Breast epithelium (tissue), 4 donors: ENCODE data around the gene VPS35L. TPM values are rescaled to one million over a fixed set of nuclear protein-coding genes. Genes with fewer than 3 reads are reported as not detected.

ENCODE experiments used
- DNase-seq, 2 donors: peaks; one replicate each; pipeline ENCODE4 v3.0.0-alpha.2; 2019; ENCODE audit warnings: low spot score in 2 of 2
- H3K27ac ChIP-seq, 2 donors: fragments of 200-600 bp; sonication (generic) in 1 of 2; one replicate each; pipeline ENCODE4 v1.5.1; 2016 to 2019; ENCODE audit warnings: mild to moderate bottlenecking in 1 of 2
- H3K27me3 ChIP-seq, 2 donors: fragments of 200-600 bp; sonication (generic) in 1 of 2; one replicate each; pipeline versions ENCODE4 v1.5.1 to v1.6.0; 2017 to 2019; ENCODE audit warnings: control low read depth in 1 of 2, mild to moderate bottlenecking in 1 of 2
- H3K36me3 ChIP-seq: fragments of 200-600 bp; one replicate; pipeline ENCODE4 v1.5.1; 2019
- H3K4me1 ChIP-seq, 2 donors: fragments of 200-600 bp; sonication (generic); one replicate each; pipeline ENCODE4 v1.5.1; 2016 to 2019; ENCODE audit warnings: control low read depth in 1 of 2
- H3K4me3 ChIP-seq, 3 donors: fragments of 200-600 bp; sonication (generic); 1 replicate in 2 of 3; 2 replicates in 1 of 3; pipeline ENCODE4 v1.5.1; 2016 to 2019; ENCODE audit warnings: mild to moderate bottlenecking in 3 of 3, moderate library complexity in 2 of 3
- H3K9me3 ChIP-seq, 2 donors: fragments of 200-600 bp; sonication (generic) in 1 of 2; one replicate each; pipeline ENCODE4 v1.5.1; 2016 to 2019; ENCODE audit warnings: control low read depth in 1 of 2
- POLR2A ChIP-seq: fragments of 450-650 bp; IDR thresholded peaks from one replicate; pipeline ENCODE4 v1.6.1; 2016; ENCODE audit warnings: antibody characterized with exemption, mild to moderate bottlenecking, moderate library complexity
- POLR2AphosphoS5 ChIP-seq, 3 donors: sonication (generic); formaldehyde crosslinking; IDR thresholded peaks; one replicate each; pipeline ENCODE4 v1.6.1; 2017; ENCODE audit warnings: antibody characterized with exemption in 3 of 3
- intact Hi-C: fragments of 100-400 bp; cut with DNase I; formaldehyde crosslinking; loops from one replicate; pipeline ENCODE4 v1.15.1; 2023; ENCODE audit warnings: low total_unique reads
- total RNA-seq, 3 donors: library from RNA; depleted of rRNA; stranded (reverse); fragments of >200 nt; gene quantifications; one replicate each; pipeline ENCODE4 v1.1.0, GENCODE V29; 2016
- TF ChIP-seq, protein P1 (sequence below), 3 donors: fragments of 450-650 bp; IDR thresholded peaks; one replicate each; pipeline ENCODE4 v1.5.1; 2016 to 2017; ENCODE audit warnings: antibody characterized with exemption in 3 of 3, mild to moderate bottlenecking in 3 of 3, moderate library complexity in 3 of 3

The VPS35L gene
- total RNA-seq, 3 donors from 2014 or later = 36.4 to 43.3 (median 40.5) TPM

DNA sequence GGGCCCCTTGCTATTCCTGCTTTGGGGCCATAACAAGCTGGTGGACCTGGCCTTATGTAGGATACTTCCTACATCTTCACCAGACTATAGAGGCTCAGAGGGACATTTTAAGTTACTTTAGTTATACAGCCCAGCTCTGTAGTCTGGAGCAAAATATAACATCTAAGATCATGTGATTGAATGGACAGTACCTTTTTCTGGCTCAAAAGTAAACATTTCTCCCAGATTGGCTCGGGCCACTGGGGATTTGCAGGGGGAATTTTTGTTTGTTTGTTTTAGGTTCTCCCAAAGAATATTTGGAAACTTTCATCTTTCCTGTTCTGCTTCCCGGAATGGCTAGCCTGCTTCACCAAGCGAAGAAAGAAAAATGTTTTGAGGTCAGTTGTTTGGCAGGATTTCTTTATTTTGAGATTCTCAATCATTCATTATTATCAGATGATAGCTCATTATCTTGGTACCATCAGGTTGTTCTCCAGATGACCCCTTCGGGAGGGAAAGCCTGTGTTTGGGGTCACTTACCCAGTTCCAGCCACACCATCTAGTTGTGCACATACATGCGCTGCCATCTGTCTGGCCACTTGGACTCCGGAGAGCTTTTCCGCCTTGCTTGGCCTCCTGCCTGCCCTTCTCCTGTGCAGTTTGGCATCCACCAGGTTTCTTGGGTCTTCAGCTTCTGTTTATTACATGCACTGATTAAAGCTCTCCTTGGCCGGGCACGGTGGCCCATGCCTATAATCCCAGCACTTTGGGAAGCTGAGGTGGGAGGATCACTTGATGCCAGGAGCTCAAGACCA lies 179.8 kb downstream of the VPS35L start:
- Histone ChIP-seq H3K36me3 (no peaks in the 10 kb centered on the region), H3K9me3 (no peaks in the 10 kb centered on the region), H3K27me3 (no peaks in the 10 kb centered on the region), H3K27ac (no peak overlapping the region), H3K4me1 (no peaks in the 10 kb centered on the region), H3K4me3 (no peak overlapping the region)
- TF ChIP-seq POLR2A = no peak
- no peak for TF ChIP-seq POLR2AphosphoS5 (IDR thresholded peaks at IDR 0.05)
- TF ChIP-seq, protein P1, sequence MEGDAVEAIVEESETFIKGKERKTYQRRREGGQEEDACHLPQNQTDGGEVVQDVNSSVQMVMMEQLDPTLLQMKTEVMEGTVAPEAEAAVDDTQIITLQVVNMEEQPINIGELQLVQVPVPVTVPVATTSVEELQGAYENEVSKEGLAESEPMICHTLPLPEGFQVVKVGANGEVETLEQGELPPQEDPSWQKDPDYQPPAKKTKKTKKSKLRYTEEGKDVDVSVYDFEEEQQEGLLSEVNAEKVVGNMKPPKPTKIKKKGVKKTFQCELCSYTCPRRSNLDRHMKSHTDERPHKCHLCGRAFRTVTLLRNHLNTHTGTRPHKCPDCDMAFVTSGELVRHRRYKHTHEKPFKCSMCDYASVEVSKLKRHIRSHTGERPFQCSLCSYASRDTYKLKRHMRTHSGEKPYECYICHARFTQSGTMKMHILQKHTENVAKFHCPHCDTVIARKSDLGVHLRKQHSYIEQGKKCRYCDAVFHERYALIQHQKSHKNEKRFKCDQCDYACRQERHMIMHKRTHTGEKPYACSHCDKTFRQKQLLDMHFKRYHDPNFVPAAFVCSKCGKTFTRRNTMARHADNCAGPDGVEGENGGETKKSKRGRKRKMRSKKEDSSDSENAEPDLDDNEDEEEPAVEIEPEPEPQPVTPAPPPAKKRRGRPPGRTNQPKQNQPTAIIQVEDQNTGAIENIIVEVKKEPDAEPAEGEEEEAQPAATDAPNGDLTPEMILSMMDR (IDR thresholded peaks at IDR 0.05) = no peak
- intact Hi-C loops = no loop called here
- DNase-seq = no peak

DNA sequence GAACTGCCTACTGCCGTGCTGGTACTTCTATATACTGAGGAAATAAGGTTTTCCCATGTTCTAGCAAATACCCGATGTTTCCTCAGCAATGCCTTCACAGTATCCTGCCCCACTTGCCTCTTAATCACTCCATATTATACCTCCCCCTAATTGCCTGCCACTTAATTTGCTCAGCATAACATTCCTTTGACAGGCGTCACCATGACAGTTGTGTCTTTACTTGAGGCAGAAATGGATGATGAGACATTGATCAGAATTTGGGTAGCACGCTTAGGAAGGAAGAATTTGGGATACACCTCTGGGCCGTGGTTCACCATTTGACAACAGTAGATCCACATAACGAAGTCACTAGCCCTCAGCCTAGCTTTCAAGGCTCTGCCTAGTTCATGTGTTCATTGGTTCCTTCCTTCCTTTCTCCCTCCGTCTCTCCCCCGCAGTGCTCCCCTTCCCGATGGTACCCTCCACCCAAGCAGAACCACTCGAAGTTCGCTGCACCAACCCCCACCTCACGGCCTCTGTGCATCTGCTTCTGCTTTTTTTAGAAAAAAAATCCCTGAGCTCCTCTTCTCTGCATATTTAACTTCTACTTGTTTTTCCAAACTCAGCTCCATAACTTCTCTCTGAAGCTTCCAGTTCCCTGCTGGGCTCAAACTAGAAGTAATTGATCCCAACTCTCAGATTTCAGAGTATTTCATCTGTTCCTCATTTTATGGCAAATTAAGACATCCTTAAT lies 182.0 kb downstream of the VPS35L start:
- DNase-seq = no peak
- Histone ChIP-seq H3K27ac (no peak overlapping the region), H3K4me3 (no peak overlapping the region), H3K27me3 (no peaks in the 10 kb centered on the region), H3K36me3 (no peaks in the 10 kb centered on the region), H3K9me3 (no peaks in the 10 kb centered on the region), H3K4me1 (no peaks in the 10 kb centered on the region)
- intact Hi-C loops = no loop called here
- TF ChIP-seq, protein P1 (IDR thresholded peaks at IDR 0.05) = no peak
- no peak for TF ChIP-seq POLR2A
- TF ChIP-seq POLR2AphosphoS5 (IDR thresholded peaks at IDR 0.05) = no peak

DNA sequence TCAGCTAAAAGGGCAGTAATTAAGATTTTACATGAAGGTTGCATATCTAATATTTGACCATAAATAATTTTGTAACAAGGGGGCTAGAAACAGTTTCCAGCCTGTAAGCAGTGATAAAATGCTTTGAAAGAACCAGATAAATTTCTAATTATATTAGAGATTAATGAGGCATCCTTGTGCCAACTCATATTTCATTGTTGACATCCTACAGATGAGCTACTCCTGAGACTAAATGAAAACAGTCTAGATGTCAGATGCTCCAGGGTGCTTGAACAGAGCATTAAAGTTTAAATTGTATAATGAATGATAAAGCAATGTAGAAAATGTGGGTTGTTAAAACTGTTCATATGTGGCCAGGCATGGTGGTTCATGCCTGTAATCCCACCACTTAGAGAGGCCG lies 185.9 kb downstream of the VPS35L start:
- no peak overlapping the region for H3K4me3 ChIP-seq
- intact Hi-C loops = no loop called here
- no peaks in the 10 kb centered on the region for H3K36me3 ChIP-seq
- H3K4me1 ChIP-seq = no peaks in the 10 kb centered on the region
- H3K9me3 ChIP-seq = no peaks in the 10 kb centered on the region
- no peak overlapping the region for H3K27ac ChIP-seq
- DNase-seq = no peak
- H3K27me3 ChIP-seq = no peaks in the 10 kb centered on the region
- TF ChIP-seq POLR2A = no peak
- TF ChIP-seq POLR2AphosphoS5 (IDR thresholded peaks at IDR 0.05) = no peak
- TF ChIP-seq, protein P1 (IDR thresholded peaks at IDR 0.05) = no peak

DNA sequence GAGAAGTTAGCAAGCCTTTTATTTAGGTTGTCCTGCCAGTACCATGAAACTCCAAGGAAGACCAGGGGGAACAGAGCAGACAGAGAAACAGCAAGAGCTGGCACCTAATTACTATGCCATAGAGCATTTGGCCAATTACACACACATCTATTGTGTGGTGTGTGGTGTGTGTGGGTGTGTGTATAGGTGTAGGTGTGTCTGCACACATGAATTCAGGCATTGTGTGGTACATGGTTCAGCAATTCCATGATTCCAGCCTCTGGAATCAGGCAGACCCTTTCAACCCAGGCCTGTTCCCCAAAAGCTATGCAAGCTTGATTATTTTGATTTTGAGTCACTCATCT lies 188.3 kb downstream of the VPS35L start:
- H3K4me3 ChIP-seq = no peak overlapping the region
- H3K9me3 ChIP-seq = no peaks in the 10 kb centered on the region
- TF ChIP-seq, protein P1 (IDR thresholded peaks at IDR 0.05) = no peak
- no peak for TF ChIP-seq POLR2AphosphoS5 (IDR thresholded peaks at IDR 0.05)
- no peak for TF ChIP-seq POLR2A
- DNase-seq = no peak
- H3K36me3 ChIP-seq = no peaks in the 10 kb centered on the region
- intact Hi-C loops = no loop called here
- no peaks in the 10 kb centered on the region for H3K27me3 ChIP-seq
- H3K4me1 ChIP-seq = no peaks in the 10 kb centered on the region
- no peak overlapping the region for H3K27ac ChIP-seq

DNA sequence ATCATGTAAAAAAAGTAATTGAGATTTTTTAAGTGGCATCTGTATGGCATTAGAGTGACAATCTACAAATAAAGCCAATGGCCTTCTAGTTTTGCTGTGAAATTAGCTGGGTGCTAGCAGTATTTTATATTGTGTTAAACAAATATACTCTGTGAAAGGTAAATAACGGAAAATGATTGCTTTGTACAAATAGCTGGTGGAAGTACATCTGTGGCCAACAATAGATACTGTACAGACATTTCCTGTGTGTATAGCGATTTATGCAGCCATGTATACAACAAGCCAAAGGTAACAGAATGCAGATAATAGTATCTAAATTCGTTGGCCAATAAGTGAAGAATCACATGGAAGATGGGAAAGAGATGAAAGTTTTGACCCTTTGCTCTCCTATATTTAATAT lies 189.2 kb downstream of the VPS35L start:
- no peaks in the 10 kb centered on the region for H3K36me3 ChIP-seq
- intact Hi-C loops = no loop called here
- no peaks in the 10 kb centered on the region for H3K4me1 ChIP-seq
- DNase-seq = no peak
- H3K27ac ChIP-seq = no peak overlapping the region
- H3K9me3 ChIP-seq = no peaks in the 10 kb centered on the region
- TF ChIP-seq, protein P1 (IDR thresholded peaks at IDR 0.05) = no peak
- TF ChIP-seq POLR2AphosphoS5 (IDR thresholded peaks at IDR 0.05) (no peak), POLR2A (no peak)
- H3K27me3 ChIP-seq = no peaks in the 10 kb centered on the region
- H3K4me3 ChIP-seq = no peak overlapping the region
